ENCODE results near the gene WDR90.

DNA sequence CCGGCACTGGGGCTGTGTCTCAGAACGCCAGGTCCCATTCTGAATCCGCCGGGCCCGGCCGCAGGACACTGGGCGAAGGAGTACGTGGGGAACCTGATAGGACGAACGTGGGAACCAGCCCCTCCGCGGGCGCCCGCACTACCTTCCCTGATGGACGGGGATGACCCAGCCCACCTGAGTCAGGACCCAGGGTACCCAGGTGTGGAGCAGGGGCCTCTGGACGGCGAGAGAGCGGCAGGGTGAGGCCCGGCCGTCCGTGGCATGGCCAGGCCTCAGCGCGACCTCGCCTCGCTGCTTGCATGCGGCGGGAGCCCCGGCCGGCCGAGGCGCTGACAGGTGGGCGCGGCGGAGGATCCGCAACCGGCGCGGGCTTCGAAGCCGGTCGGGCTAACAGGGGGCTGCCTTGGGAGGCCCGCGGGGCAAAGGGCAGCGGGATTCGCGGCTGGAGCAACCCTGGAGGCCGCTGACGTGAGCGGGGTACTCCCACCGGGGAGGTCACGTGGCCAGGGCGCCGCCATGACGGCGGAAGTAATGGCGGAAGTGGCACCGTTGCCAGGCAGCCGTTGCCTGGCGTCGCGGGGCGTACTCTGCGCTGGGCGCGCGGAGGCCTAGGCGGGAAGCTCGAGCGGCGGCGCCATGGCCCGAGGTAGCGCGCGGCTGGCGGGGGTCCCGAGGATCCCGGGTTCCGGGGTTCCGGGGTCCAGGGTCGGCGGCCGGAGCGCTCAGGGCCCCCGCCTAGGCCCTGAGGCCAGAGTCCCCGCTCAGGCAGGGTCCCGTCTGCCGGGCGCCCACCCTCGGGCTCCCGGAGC lies at the start of gene WDR90:
- TF ChIP-seq, protein P1, sequence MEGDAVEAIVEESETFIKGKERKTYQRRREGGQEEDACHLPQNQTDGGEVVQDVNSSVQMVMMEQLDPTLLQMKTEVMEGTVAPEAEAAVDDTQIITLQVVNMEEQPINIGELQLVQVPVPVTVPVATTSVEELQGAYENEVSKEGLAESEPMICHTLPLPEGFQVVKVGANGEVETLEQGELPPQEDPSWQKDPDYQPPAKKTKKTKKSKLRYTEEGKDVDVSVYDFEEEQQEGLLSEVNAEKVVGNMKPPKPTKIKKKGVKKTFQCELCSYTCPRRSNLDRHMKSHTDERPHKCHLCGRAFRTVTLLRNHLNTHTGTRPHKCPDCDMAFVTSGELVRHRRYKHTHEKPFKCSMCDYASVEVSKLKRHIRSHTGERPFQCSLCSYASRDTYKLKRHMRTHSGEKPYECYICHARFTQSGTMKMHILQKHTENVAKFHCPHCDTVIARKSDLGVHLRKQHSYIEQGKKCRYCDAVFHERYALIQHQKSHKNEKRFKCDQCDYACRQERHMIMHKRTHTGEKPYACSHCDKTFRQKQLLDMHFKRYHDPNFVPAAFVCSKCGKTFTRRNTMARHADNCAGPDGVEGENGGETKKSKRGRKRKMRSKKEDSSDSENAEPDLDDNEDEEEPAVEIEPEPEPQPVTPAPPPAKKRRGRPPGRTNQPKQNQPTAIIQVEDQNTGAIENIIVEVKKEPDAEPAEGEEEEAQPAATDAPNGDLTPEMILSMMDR (IDR thresholded peaks at IDR 0.05), result no peak
- TF ChIP-seq POLR2AphosphoS5 (IDR thresholded peaks at IDR 0.05) (peak in 2 of 3 donors; percentile 73 to 93), POLR2A (IDR thresholded peaks at IDR 0.05) (no peak)

Measured in stomach (tissue), 4 donors.